K562 (cell line): ENCODE data around the gene CATSPER1. TPM values are rescaled to one million over a fixed set of nuclear protein-coding genes. Genes with fewer than 3 reads are reported as not detected.

Experiments
- polyA plus RNA-seq, 8 experiments: library from polyadenylated mRNA; depleted of rRNA in 4 of 8; stranded (reverse) in 5 of 8; unstranded in 3 of 8; fragments of >200 nt; fragmentation: Nextera tagmentation in 2 of 8; fragmentation: Illumina TruSeq in 1 of 8; extraction: Ambion mirVana in 2 of 8; extraction: Trizol in 1 of 8; gene quantifications; 2 replicates each; pipeline versions ENCODE4 v1.2.1 to v1.2.3, GENCODE V29; 2011 to 2014; ENCODE audit warnings: inconsistent platforms in 1 of 8, missing spikeins in 1 of 8
- total RNA-seq, 7 experiments: library from RNA; depleted of rRNA in 6 of 7; stranded (reverse); fragments of >200 nt in 6 of 7; fragmentation: Illumina TruSeq in 2 of 7; extraction: Trizol in 2 of 7; gene quantifications; 2 replicates each; pipeline versions ENCODE4 v1.2.1 to v1.2.3, GENCODE V29; 2011 to 2021; ENCODE audit warnings: low replicate concordance in 1 of 7

CATSPER1 gene
- total and polyA plus RNA-seq, 9 of the 15 experiments (the other 6 are each of a cell fraction or from before 2014, with no cell fraction given): 0.21 to 3.3 (median 0.76) TPM

Other genes with a start within 250 kb of the CATSPER1 start
Only the 7 nearest of the 22 such genes appear.
- 84.1 and 124 TPM in 2 replicates for gene SART1, start 64.7 kb downstream of the CATSPER1 start, total RNA-seq (2014; rRNA removed)
- 11.4 and 17.0 TPM in 2 replicates for gene SART1, start 64.7 kb downstream of the CATSPER1 start, total RNA-seq (2014; rRNA removed; fragmentation: Illumina TruSeq; extraction: Trizol)
- gene SART1, start 64.7 kb downstream of the CATSPER1 start, total RNA-seq (2015; rRNA removed; fragmentation: Illumina TruSeq; extraction: Trizol): 31.7 and 32.0 TPM in 2 replicates
- 47.1 and 54.9 TPM in 2 replicates for gene SART1, start 64.7 kb downstream of the CATSPER1 start, total RNA-seq (2021)
- 8.4 and 13.6 TPM in 2 replicates for gene SART1, start 64.7 kb downstream of the CATSPER1 start, polyA plus RNA-seq (2011; rRNA removed)
- gene SART1, start 64.7 kb downstream of the CATSPER1 start, polyA plus RNA-seq (2014; fragmentation: Illumina TruSeq; extraction: Trizol): 31.7 and 45.0 TPM in 2 replicates
- gene SART1, start 64.7 kb downstream of the CATSPER1 start, polyA plus RNA-seq (2014; fragmentation: Nextera tagmentation; extraction: Ambion mirVana): 1 to 10 TPM; 4.8 to 7.2 TPM
- gene SART1, start 64.7 kb downstream of the CATSPER1 start, polyA plus RNA-seq (2014; rRNA removed): 50.5 and 57.6 TPM in 2 replicates
- gene EIF1AD, start 24.3 kb downstream of the CATSPER1 start, total RNA-seq (2014; rRNA removed): 58.7 and 63.5 TPM in 2 replicates
- gene EIF1AD, start 24.3 kb downstream of the CATSPER1 start, total RNA-seq (2014; rRNA removed; fragmentation: Illumina TruSeq; extraction: Trizol): 52.0 and 55.7 TPM in 2 replicates
- 54.6 and 57.2 TPM in 2 replicates for gene EIF1AD, start 24.3 kb downstream of the CATSPER1 start, total RNA-seq (2015; rRNA removed; fragmentation: Illumina TruSeq; extraction: Trizol)
- 63.5 and 67.3 TPM in 2 replicates for gene EIF1AD, start 24.3 kb downstream of the CATSPER1 start, total RNA-seq (2021)
- gene EIF1AD, start 24.3 kb downstream of the CATSPER1 start, polyA plus RNA-seq (2011; rRNA removed): 58.7 TPM in 2 replicates
- 66.5 and 68.6 TPM in 2 replicates for gene EIF1AD, start 24.3 kb downstream of the CATSPER1 start, polyA plus RNA-seq (2014; fragmentation: Illumina TruSeq; extraction: Trizol)
- 10 to 100 TPM; 66.9 to 98.8 TPM for gene EIF1AD, start 24.3 kb downstream of the CATSPER1 start, polyA plus RNA-seq (2014; fragmentation: Nextera tagmentation; extraction: Ambion mirVana)
- gene EIF1AD, start 24.3 kb downstream of the CATSPER1 start, polyA plus RNA-seq (2014; rRNA removed): 50.1 and 50.9 TPM in 2 replicates
- gene BANF1, start 24.0 kb downstream of the CATSPER1 start, total RNA-seq (2014; rRNA removed): 108 and 137 TPM in 2 replicates
- 123 and 126 TPM in 2 replicates for gene BANF1, start 24.0 kb downstream of the CATSPER1 start, total RNA-seq (2014; rRNA removed; fragmentation: Illumina TruSeq; extraction: Trizol)
- gene BANF1, start 24.0 kb downstream of the CATSPER1 start, total RNA-seq (2015; rRNA removed; fragmentation: Illumina TruSeq; extraction: Trizol): 117 and 123 TPM in 2 replicates
- 285 and 295 TPM in 2 replicates for gene BANF1, start 24.0 kb downstream of the CATSPER1 start, total RNA-seq (2021)
- gene BANF1, start 24.0 kb downstream of the CATSPER1 start, polyA plus RNA-seq (2011; rRNA removed): 160 and 218 TPM in 2 replicates
- 413 and 508 TPM in 2 replicates for gene BANF1, start 24.0 kb downstream of the CATSPER1 start, polyA plus RNA-seq (2014; fragmentation: Illumina TruSeq; extraction: Trizol)
- 100 to 1,000 TPM; 631 to 651 TPM for gene BANF1, start 24.0 kb downstream of the CATSPER1 start, polyA plus RNA-seq (2014; fragmentation: Nextera tagmentation; extraction: Ambion mirVana)
- gene BANF1, start 24.0 kb downstream of the CATSPER1 start, polyA plus RNA-seq (2014; rRNA removed): 226 and 263 TPM in 2 replicates
- gene CST6, start 14.5 kb downstream of the CATSPER1 start, total RNA-seq (2014; rRNA removed): not detected in 2 replicates
- not detected in 2 replicates for gene CST6, start 14.5 kb downstream of the CATSPER1 start, total RNA-seq (2014; rRNA removed; fragmentation: Illumina TruSeq; extraction: Trizol)
- not detected in 2 replicates for gene CST6, start 14.5 kb downstream of the CATSPER1 start, total RNA-seq (2015; rRNA removed; fragmentation: Illumina TruSeq; extraction: Trizol)
- not detected in 2 replicates for gene CST6, start 14.5 kb downstream of the CATSPER1 start, total RNA-seq (2021)
- gene CST6, start 14.5 kb downstream of the CATSPER1 start, polyA plus RNA-seq (2011; rRNA removed): not detected in 2 replicates
- not detected in 2 replicates for gene CST6, start 14.5 kb downstream of the CATSPER1 start, polyA plus RNA-seq (2014; fragmentation: Illumina TruSeq; extraction: Trizol)
- not detected for gene CST6, start 14.5 kb downstream of the CATSPER1 start, polyA plus RNA-seq (2014; fragmentation: Nextera tagmentation; extraction: Ambion mirVana)
- not detected in 2 replicates for gene CST6, start 14.5 kb downstream of the CATSPER1 start, polyA plus RNA-seq (2014; rRNA removed)
- not detected in 2 replicates for gene GAL3ST3, start 22.7 kb upstream of the CATSPER1 start, total RNA-seq (2014; rRNA removed)
- not detected in 2 replicates for gene GAL3ST3, start 22.7 kb upstream of the CATSPER1 start, total RNA-seq (2014; rRNA removed; fragmentation: Illumina TruSeq; extraction: Trizol)
- not detected in 2 replicates for gene GAL3ST3, start 22.7 kb upstream of the CATSPER1 start, total RNA-seq (2015; rRNA removed; fragmentation: Illumina TruSeq; extraction: Trizol)
- not detected in 2 replicates for gene GAL3ST3, start 22.7 kb upstream of the CATSPER1 start, total RNA-seq (2021)
- not detected in 2 replicates for gene GAL3ST3, start 22.7 kb upstream of the CATSPER1 start, polyA plus RNA-seq (2011; rRNA removed)
- not detected in 2 replicates for gene GAL3ST3, start 22.7 kb upstream of the CATSPER1 start, polyA plus RNA-seq (2014; fragmentation: Illumina TruSeq; extraction: Trizol)
- gene GAL3ST3, start 22.7 kb upstream of the CATSPER1 start, polyA plus RNA-seq (2014; fragmentation: Nextera tagmentation; extraction: Ambion mirVana): not detected
- gene GAL3ST3, start 22.7 kb upstream of the CATSPER1 start, polyA plus RNA-seq (2014; rRNA removed): not detected in 2 replicates
- 215 TPM in 2 replicates for gene SF3B2, start 25.9 kb upstream of the CATSPER1 start, total RNA-seq (2014; rRNA removed)
- gene SF3B2, start 25.9 kb upstream of the CATSPER1 start, total RNA-seq (2014; rRNA removed; fragmentation: Illumina TruSeq; extraction: Trizol): 122 and 133 TPM in 2 replicates
- gene SF3B2, start 25.9 kb upstream of the CATSPER1 start, total RNA-seq (2015; rRNA removed; fragmentation: Illumina TruSeq; extraction: Trizol): 157 and 163 TPM in 2 replicates
- gene SF3B2, start 25.9 kb upstream of the CATSPER1 start, total RNA-seq (2021): 233 and 248 TPM in 2 replicates
- 60.8 and 85.9 TPM in 2 replicates for gene SF3B2, start 25.9 kb upstream of the CATSPER1 start, polyA plus RNA-seq (2011; rRNA removed)
- 236 and 246 TPM in 2 replicates for gene SF3B2, start 25.9 kb upstream of the CATSPER1 start, polyA plus RNA-seq (2014; fragmentation: Illumina TruSeq; extraction: Trizol)
- 10 to 100 TPM; 58.3 to 93.8 TPM for gene SF3B2, start 25.9 kb upstream of the CATSPER1 start, polyA plus RNA-seq (2014; fragmentation: Nextera tagmentation; extraction: Ambion mirVana)
- gene SF3B2, start 25.9 kb upstream of the CATSPER1 start, polyA plus RNA-seq (2014; rRNA removed): 114 and 169 TPM in 2 replicates
- 7.3 and 8.5 TPM in 2 replicates for gene PACS1, start 43.8 kb upstream of the CATSPER1 start, total RNA-seq (2014; rRNA removed)
- gene PACS1, start 43.8 kb upstream of the CATSPER1 start, total RNA-seq (2014; rRNA removed; fragmentation: Illumina TruSeq; extraction: Trizol): 6.6 and 12.0 TPM in 2 replicates
- gene PACS1, start 43.8 kb upstream of the CATSPER1 start, total RNA-seq (2015; rRNA removed; fragmentation: Illumina TruSeq; extraction: Trizol): 6.5 and 8.2 TPM in 2 replicates
- 25.6 and 28.1 TPM in 2 replicates for gene PACS1, start 43.8 kb upstream of the CATSPER1 start, total RNA-seq (2021)
- 11.2 and 15.2 TPM in 2 replicates for gene PACS1, start 43.8 kb upstream of the CATSPER1 start, polyA plus RNA-seq (2011; rRNA removed)
- 18.9 and 22.1 TPM in 2 replicates for gene PACS1, start 43.8 kb upstream of the CATSPER1 start, polyA plus RNA-seq (2014; fragmentation: Illumina TruSeq; extraction: Trizol)
- under 1 TPM; 0.34 to 0.38 TPM for gene PACS1, start 43.8 kb upstream of the CATSPER1 start, polyA plus RNA-seq (2014; fragmentation: Nextera tagmentation; extraction: Ambion mirVana)
- 13.1 and 15.8 TPM in 2 replicates for gene PACS1, start 43.8 kb upstream of the CATSPER1 start, polyA plus RNA-seq (2014; rRNA removed)